Lung (tissue), 12 donors: ENCODE data around the gene UGGT1. TPM values are rescaled to one million over a fixed set of nuclear protein-coding genes. Genes with fewer than 3 reads are reported as not detected.

Experiments used
- ATAC-seq: fragments of 200-7000 bp; cut with Tn5 transposase; one replicate; pipeline ENCODE4 v1.9.1; 2020; ENCODE audit warnings: moderate number of reproducible peaks; ENCODE audit not compliant: insufficient read depth, low FRiP score
- DNase-seq, 3 donors: peaks; one replicate each; pipeline ENCODE4 v3.0.0-alpha.2; 2013 to 2017
- H3K27ac ChIP-seq, 2 donors: one replicate each; pipeline ENCODE4 v1.5.1; 2013; ENCODE audit warnings: mild to moderate bottlenecking in 2 of 2, moderate library complexity in 2 of 2, control low read depth in 1 of 2, inconsistent platforms in 1 of 2, low read depth in 1 of 2, low read length in 1 of 2
- H3K27me3 ChIP-seq, 3 donors: one replicate each; pipeline ENCODE4 v1.5.1; 2013; ENCODE audit warnings: low read length in 2 of 3; ENCODE audit not compliant: control insufficient read depth in 3 of 3, insufficient read depth in 3 of 3
- H3K36me3 ChIP-seq, 4 donors: one replicate each; pipeline ENCODE4 v1.5.1; 2013; ENCODE audit warnings: low read length in 4 of 4, mild to moderate bottlenecking in 1 of 4, moderate library complexity in 1 of 4; ENCODE audit not compliant: control insufficient read depth in 4 of 4, insufficient read depth in 4 of 4
- H3K4me1 ChIP-seq, 5 donors: one replicate each; pipeline ENCODE4 v1.5.1; 2013; ENCODE audit warnings: low read length in 5 of 5, mild to moderate bottlenecking in 2 of 5, moderate library complexity in 1 of 5; ENCODE audit not compliant: control insufficient read depth in 5 of 5, insufficient read depth in 5 of 5
- H3K4me3 ChIP-seq: one replicate; pipeline ENCODE4 v1.5.1; 2013; ENCODE audit warnings: mild to moderate bottlenecking, control low read depth, moderate library complexity
- H3K9ac ChIP-seq, 2 donors: one replicate each; pipeline ENCODE4 v1.5.1; 2013; ENCODE audit warnings: low read length in 2 of 2, control low read depth in 1 of 2; ENCODE audit not compliant: insufficient read depth in 1 of 2
- H3K9me3 ChIP-seq, 4 donors: one replicate each; pipeline ENCODE4 v1.5.1; 2013; ENCODE audit warnings: low read length in 3 of 4, mild to moderate bottlenecking in 1 of 4, moderate library complexity in 1 of 4; ENCODE audit not compliant: control insufficient read depth in 4 of 4, insufficient read depth in 3 of 4
- WGBS, 2 donors: extraction: QIAGEN DNeasy Blood & Tissue Kit; methylation state at CpG; one replicate each; pipeline ENCODE4 v1.1.7; 2013; 5-methylcytosine and 5-hydroxymethylcytosine counted together
- polyA plus RNA-seq, 2 donors: library from polyadenylated mRNA; stranded (reverse); fragments of 200-250 nt; gene quantifications; one replicate each; pipeline ENCODE4 v1.2.1, GENCODE V29; 2013
- total RNA-seq, 2 donors: library from RNA; depleted of rRNA in 1 of 2; stranded (reverse); fragments of >200 nt in 1 of 2; gene quantifications; one replicate each; pipeline ENCODE4 v1.2.1, GENCODE V29; 2014 to 2021
- TF ChIP-seq, protein P1 (sequence below): IDR thresholded peaks from 2 replicates; pipeline ENCODE4 v1.5.1; 2012; ENCODE audit warnings: mild to moderate bottlenecking; ENCODE audit errors: control extremely low read depth, extremely low read depth
- donor health status: control.
- donor health status: control.
- donor health status: Bipolar disorder and iron deficiency.
- donor health status: healthy.
- donor health status: DM: yes; HTN: yes; CAD: no.

The UGGT1 gene
- total and polyA plus RNA-seq, 4 donors = 9.4 to 57.7 (median 32.8) TPM

DNA sequence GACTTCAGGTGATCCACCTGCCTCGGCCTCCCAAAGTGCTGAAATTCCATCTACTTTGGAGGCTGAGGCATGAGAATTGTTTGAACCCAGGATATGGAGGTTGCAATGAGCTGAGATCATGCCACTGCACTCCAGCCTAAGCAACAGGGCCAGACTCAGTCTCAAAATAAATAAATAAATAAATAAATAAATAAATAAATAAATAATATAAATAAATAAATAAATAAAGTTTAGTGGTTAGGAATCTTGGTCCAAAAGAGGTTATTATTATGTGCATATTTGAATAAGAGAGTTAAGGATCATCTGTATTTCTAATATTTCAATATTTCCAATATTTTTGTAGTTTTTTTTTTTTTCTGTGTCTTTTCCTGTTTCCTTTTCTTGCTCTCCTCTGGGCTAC, 136.9 kb downstream of the UGGT1 start:
- Histone ChIP-seq H3K36me3 (no peaks in the 10 kb centered on the region), H3K27me3 (no peaks in the 10 kb centered on the region), H3K27ac (no peak overlapping the region), H3K9ac (no peak overlapping the region), H3K9me3 (no peaks in the 10 kb centered on the region), H3K4me3 (no peak overlapping the region), H3K4me1 (peaks cover 0 to 1% (median 0%) of the 10 kb centered on the region in 5 donors)
- DNase-seq (no peak), ATAC-seq (no peak)
- 95 to 100% methylated on average over 1 of the region's 1 CpG for WGBS, 2 donors
- TF ChIP-seq, protein P1, sequence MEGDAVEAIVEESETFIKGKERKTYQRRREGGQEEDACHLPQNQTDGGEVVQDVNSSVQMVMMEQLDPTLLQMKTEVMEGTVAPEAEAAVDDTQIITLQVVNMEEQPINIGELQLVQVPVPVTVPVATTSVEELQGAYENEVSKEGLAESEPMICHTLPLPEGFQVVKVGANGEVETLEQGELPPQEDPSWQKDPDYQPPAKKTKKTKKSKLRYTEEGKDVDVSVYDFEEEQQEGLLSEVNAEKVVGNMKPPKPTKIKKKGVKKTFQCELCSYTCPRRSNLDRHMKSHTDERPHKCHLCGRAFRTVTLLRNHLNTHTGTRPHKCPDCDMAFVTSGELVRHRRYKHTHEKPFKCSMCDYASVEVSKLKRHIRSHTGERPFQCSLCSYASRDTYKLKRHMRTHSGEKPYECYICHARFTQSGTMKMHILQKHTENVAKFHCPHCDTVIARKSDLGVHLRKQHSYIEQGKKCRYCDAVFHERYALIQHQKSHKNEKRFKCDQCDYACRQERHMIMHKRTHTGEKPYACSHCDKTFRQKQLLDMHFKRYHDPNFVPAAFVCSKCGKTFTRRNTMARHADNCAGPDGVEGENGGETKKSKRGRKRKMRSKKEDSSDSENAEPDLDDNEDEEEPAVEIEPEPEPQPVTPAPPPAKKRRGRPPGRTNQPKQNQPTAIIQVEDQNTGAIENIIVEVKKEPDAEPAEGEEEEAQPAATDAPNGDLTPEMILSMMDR = no peak

DNA sequence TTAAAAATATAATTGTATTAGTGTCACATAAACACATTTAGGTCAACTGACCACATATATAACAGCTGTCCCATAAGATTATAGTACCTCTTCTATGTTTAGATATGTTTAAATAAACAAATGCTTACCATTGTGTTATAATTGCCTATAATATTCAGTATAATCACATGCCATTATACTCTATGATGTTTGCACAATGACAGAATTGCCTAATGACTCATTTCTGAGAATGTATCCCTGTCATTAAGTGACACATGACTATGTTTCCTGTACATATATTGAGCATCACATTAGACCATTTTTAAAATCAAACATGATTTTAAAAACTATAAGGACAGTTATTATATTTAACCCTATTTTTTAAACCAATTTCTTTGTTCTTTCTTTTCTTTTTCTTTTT, 137.9 kb downstream of the UGGT1 start:
- Histone ChIP-seq H3K9me3 (no peaks in the 10 kb centered on the region), H3K27me3 (no peaks in the 10 kb centered on the region), H3K9ac (no peak overlapping the region), H3K4me3 (no peak overlapping the region), H3K36me3 (no peaks in the 10 kb centered on the region), H3K4me1 (peaks cover 0 to 5% (median 0%) of the 10 kb centered on the region in 5 donors), H3K27ac (no peak overlapping the region)
- TF ChIP-seq, protein P1 = no peak
- ATAC-seq (no peak), DNase-seq (no peak)

DNA sequence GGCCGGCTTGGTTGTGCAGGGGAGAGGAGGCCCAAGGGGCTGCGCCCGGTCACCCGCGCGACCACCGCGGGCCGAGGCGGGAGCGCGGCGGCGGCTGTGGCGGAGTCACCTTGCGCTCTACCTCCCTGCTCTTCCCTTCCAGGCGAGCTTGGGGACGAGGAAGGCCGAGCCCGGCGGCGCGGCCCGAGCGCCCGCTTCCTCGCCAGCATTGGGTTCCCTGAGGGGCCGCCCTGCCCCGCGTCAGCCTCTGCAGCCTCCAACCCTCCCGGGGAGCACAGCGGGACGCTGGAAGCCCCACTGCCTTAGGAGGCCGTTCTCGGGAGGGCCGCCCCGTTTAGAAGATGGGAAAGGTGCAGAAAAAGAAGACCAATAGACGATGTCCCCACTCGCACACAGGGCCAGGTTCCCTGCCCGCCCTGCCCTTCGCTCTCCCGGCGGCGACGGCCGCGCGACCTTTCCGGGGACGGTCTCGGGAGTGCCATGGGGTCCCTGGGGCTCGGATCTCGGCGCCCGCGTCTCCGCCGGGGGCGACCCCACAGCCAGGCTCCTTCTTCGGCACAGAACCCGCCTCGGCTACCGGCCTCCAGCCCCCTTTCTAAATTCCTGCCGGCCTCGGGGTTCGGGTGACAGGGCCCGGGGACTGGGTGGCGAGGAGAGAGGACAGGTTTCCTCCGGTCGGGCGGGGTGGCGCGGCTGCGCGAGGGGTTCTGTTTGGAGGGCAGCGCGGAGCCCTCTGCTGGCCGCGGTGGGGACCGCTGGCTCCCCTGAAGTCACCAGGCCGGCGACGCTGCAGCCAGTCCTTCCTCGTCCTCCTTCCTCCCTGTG, 142.2 kb downstream of the UGGT1 start:
- H3K27ac ChIP-seq = peak overlapping the region in 1 of 2 donors; percentile 95
- peak; percentile 77 to 86 (median 86) for DNase-seq
- H3K9ac ChIP-seq = no peak overlapping the region
- H3K4me1 ChIP-seq = peaks cover 0 to 5% (median 0%) of the 10 kb centered on the region in 5 donors
- H3K4me3 ChIP-seq = peak overlapping the region; percentile 59
- peak; percentile 96 for ATAC-seq
- WGBS, 2 donors = 0 to 1% methylated on average over 80 to 84 of the region's 84 CpGs
- H3K9me3 ChIP-seq = peaks cover 0 to 2% (median 0%) of the 10 kb centered on the region in 4 donors
- H3K36me3 ChIP-seq = no peaks in the 10 kb centered on the region
- TF ChIP-seq, protein P1 = peak; percentile 80
- no peaks in the 10 kb centered on the region for H3K27me3 ChIP-seq
